ENCODE measurements around the gene NFKBIB. TPM values are rescaled to one million over a fixed set of nuclear protein-coding genes. Genes with fewer than 3 reads are reported as not detected.
A peak's percentile ranks its signal among the peaks of the same experiment; 100 is the strongest.

Gene NFKBIB
- polyA plus RNA-seq, 2 of the 4 experiments (the other 2 are of a cell fraction), result 35.0 to 61.7 TPM

- ATAC-seq (peak; percentile 41 to 50), FAIRE-seq (no peak), DNase-seq (ENCODE audit: low read depth in 1 of 2, low spot score in 1 of 2) (no peak)
- ChIA-PET POLR2A (interaction anchor here (0.8 to 1.0 kb wide), 2 partner anchors 10 to 15 kb away, joined by 3 to 6 read pairs; partner anchors contain the start of genes MRPS12 and SARS2), CTCF (interaction anchor here (0.8 to 18.6 kb wide), 12 partner anchors 11 to 452 kb away, joined by 3 to 245 read pairs (median 4); partner anchors contain the start of genes FBXO17, MRPS12 and SARS2)
- Histone ChIP-seq H3K27ac (no peak overlapping the region), H3K4me3 (no peak overlapping the region), H3K4me1 (no peaks in the 10 kb centered on the region), H3K9me3 (no peaks in the 10 kb centered on the region), H3K4me2 (no peak overlapping the region)
- 81% methylated on average over 3 of the region's 3 CpGs for WGBS (ENCODE audit: missing lambda C conversion rate)
- no peak for TF ChIP-seq SREBF2 (IDR thresholded peaks at IDR 0.05)
- TF ChIP-seq MYC (IDR thresholded peaks at IDR 0.05; ENCODE audit: borderline replicate concordance, low read length), result no peak
- TF ChIP-seq ELK1 (IDR thresholded peaks at IDR 0.05; ENCODE audit: low read depth, low read length), result no peak
- TF ChIP-seq JUNB (IDR thresholded peaks at IDR 0.05), result no peak
- no peak for TF ChIP-seq HDAC2 (IDR thresholded peaks at IDR 0.05)
- TF ChIP-seq HOXB13 (CRISPR knock-in tag; IDR thresholded peaks at IDR 0.05; ENCODE audit: low read depth), result no peak
- no peak for TF ChIP-seq MAZ (IDR thresholded peaks at IDR 0.05; ENCODE audit: borderline replicate concordance, low read depth, low read length)
- no peak for TF ChIP-seq FOSL2 (IDR thresholded peaks at IDR 0.05)
- TF ChIP-seq FOSL2 (CRISPR knock-in tag; IDR thresholded peaks at IDR 0.05), result no peak
- TF ChIP-seq POLR2A (IDR thresholded peaks at IDR 0.05; ENCODE audit: low read length), result no peak
These were observed 45.9 kb downstream of the NFKBIB start for GRCh38 chr19:38945562-38946228.

GRCh38 chr19:38946229-38947010, 46.7 kb downstream of the NFKBIB start:
- 89% methylated on average over 11 of the region's 11 CpGs for WGBS (ENCODE audit: missing lambda C conversion rate)
- peak in 1 of 2 experiments; percentile 51 for DNase-seq (ENCODE audit: low read depth in 1 of 2, low spot score in 1 of 2)
- POLR2A ChIA-PET, result interaction anchor here (0.8 to 1.0 kb wide), 2 partner anchors 10 to 16 kb away, joined by 3 to 6 read pairs; partner anchors contain the start of genes MRPS12 and SARS2
- peak; percentile 18 to 30; a peak in 4 of 6 replicates for ATAC-seq
- no peak for FAIRE-seq
- TF ChIP-seq FOXS1 (CRISPR knock-in tag; IDR thresholded peaks at IDR 0.05) (no peak), EHMT2 (IDR thresholded peaks at IDR 0.05; ENCODE audit: low read depth) (no peak), EHF (CRISPR knock-in tag; IDR thresholded peaks at IDR 0.05) (no peak), ZFP36 (IDR thresholded peaks at IDR 0.05; ENCODE audit: borderline replicate concordance, partially characterized antibody) (peak; percentile 94), REST (IDR thresholded peaks at IDR 0.05) (peak; percentile 47; the same call in 1 of the 2 replicates), ELK1 (IDR thresholded peaks at IDR 0.05; ENCODE audit: low read depth, low read length) (no peak)
- Histone ChIP-seq H3K27ac (no peak overlapping the region), H3K4me2 (no peak overlapping the region), H3K4me1 (no peaks in the 10 kb centered on the region), H3K4me3 (no peak overlapping the region), H3K9me3 (no peaks in the 10 kb centered on the region)
- CTCF ChIA-PET, result interaction anchor here (0.8 to 18.6 kb wide), 13 partner anchors 10 to 465 kb away, joined by 3 to 245 read pairs (median 4); partner anchors contain the start of genes FBXO17, MRPS12 and SARS2

All from A549 (cell line).